Measurements from ENCODE around the gene DLK1.

Gene DLK1

GRCh38 chr14:100715332-100715731 lies 11.4 kb upstream of the DLK1 start:
- Mint-ChIP-seq H3K27me3 (peaks cover 11% of the 10 kb centered on the region), H3K36me3 (ENCODE audit: low read depth) (no peaks in the 10 kb centered on the region), H3K4me1 (ENCODE audit: low read depth) (peaks cover 40% of the 10 kb centered on the region), H3K4me3 (no peak overlapping the region), H3K9me3 (no peaks in the 10 kb centered on the region), H3K27ac (no peak overlapping the region)
- intact Hi-C loops (cut with micrococcal nuclease), result no loop called here

GRCh38 chr14:100715803-100716202 lies 10.9 kb upstream of the DLK1 start:
- no peaks in the 10 kb centered on the region for H3K9me3 Mint-ChIP-seq
- H3K4me1 Mint-ChIP-seq (ENCODE audit: low read depth), result peaks cover 35% of the 10 kb centered on the region
- peaks cover 11% of the 10 kb centered on the region for H3K27me3 Mint-ChIP-seq
- H3K4me3 Mint-ChIP-seq, result no peak overlapping the region
- no peaks in the 10 kb centered on the region for H3K36me3 Mint-ChIP-seq (ENCODE audit: low read depth)
- H3K27ac Mint-ChIP-seq, result no peak overlapping the region
- intact Hi-C loops (cut with micrococcal nuclease), result no loop called here

GRCh38 chr14:100717386-100717785 lies 9.3 kb upstream of the DLK1 start:
- H3K27me3 Mint-ChIP-seq, result peaks cover 11% of the 10 kb centered on the region
- no peaks in the 10 kb centered on the region for H3K9me3 Mint-ChIP-seq
- no peaks in the 10 kb centered on the region for H3K36me3 Mint-ChIP-seq (ENCODE audit: low read depth)
- H3K4me3 Mint-ChIP-seq, result no peak overlapping the region
- H3K27ac Mint-ChIP-seq, result no peak overlapping the region
- intact Hi-C loops (cut with micrococcal nuclease), result no loop called here
- peaks cover 23% of the 10 kb centered on the region for H3K4me1 Mint-ChIP-seq (ENCODE audit: low read depth)

- no peaks in the 10 kb centered on the region for H3K36me3 Mint-ChIP-seq (ENCODE audit: low read depth)
Measured at GRCh38 chr14:100719976-100720520, 6.6 kb upstream of the DLK1 start.

GRCh38 chr14:100721568-100721967 lies 5.1 kb upstream of the DLK1 start:
- H3K27me3 Mint-ChIP-seq, result peaks cover 23% of the 10 kb centered on the region
- H3K4me3 Mint-ChIP-seq, result no peak overlapping the region
- no peaks in the 10 kb centered on the region for H3K9me3 Mint-ChIP-seq
- peaks cover 5% of the 10 kb centered on the region for H3K4me1 Mint-ChIP-seq (ENCODE audit: low read depth)
- H3K27ac Mint-ChIP-seq, result no peak overlapping the region
- no peaks in the 10 kb centered on the region for H3K36me3 Mint-ChIP-seq (ENCODE audit: low read depth)
- intact Hi-C loops (cut with micrococcal nuclease), result no loop called here

More at GRCh38 chr14:100719976-100720520, 6.6 kb upstream of the DLK1 start:
- H3K27ac Mint-ChIP-seq, result no peak overlapping the region
- intact Hi-C loops (cut with micrococcal nuclease), result no loop called here
- H3K27me3 Mint-ChIP-seq, result peaks cover 11% of the 10 kb centered on the region
- H3K4me1 Mint-ChIP-seq (ENCODE audit: low read depth), result peaks cover 5% of the 10 kb centered on the region
- no peaks in the 10 kb centered on the region for H3K9me3 Mint-ChIP-seq
- H3K4me3 Mint-ChIP-seq, result no peak overlapping the region

GRCh38 chr14:100722367-100722766 lies 4.3 kb upstream of the DLK1 start:
- no peak overlapping the region for H3K27ac Mint-ChIP-seq
- peaks cover 5% of the 10 kb centered on the region for H3K4me1 Mint-ChIP-seq (ENCODE audit: low read depth)
- peaks cover 28% of the 10 kb centered on the region for H3K27me3 Mint-ChIP-seq

GRCh38 chr14:100723135-100723829 lies 3.4 kb upstream of the DLK1 start:
- no peak overlapping the region for H3K27ac Mint-ChIP-seq
- intact Hi-C loops (cut with micrococcal nuclease), result no loop called here
- no peaks in the 10 kb centered on the region for H3K36me3 Mint-ChIP-seq (ENCODE audit: low read depth)
- H3K4me1 Mint-ChIP-seq (ENCODE audit: low read depth), result peaks cover 5% of the 10 kb centered on the region
- no peaks in the 10 kb centered on the region for H3K9me3 Mint-ChIP-seq
- no peak overlapping the region for H3K4me3 Mint-ChIP-seq
- peaks cover 36% of the 10 kb centered on the region for H3K27me3 Mint-ChIP-seq

More at GRCh38 chr14:100722367-100722766, 4.3 kb upstream of the DLK1 start:
- no peaks in the 10 kb centered on the region for H3K36me3 Mint-ChIP-seq (ENCODE audit: low read depth)
- H3K4me3 Mint-ChIP-seq, result no peak overlapping the region
- H3K9me3 Mint-ChIP-seq, result no peaks in the 10 kb centered on the region
- intact Hi-C loops (cut with micrococcal nuclease), result no loop called here

- intact Hi-C loops (cut with micrococcal nuclease), result no loop called here
- Mint-ChIP-seq H3K4me1 (ENCODE audit: low read depth) (no peaks in the 10 kb centered on the region), H3K9me3 (no peaks in the 10 kb centered on the region), H3K27ac (no peak overlapping the region), H3K27me3 (peaks cover 39% of the 10 kb centered on the region), H3K36me3 (ENCODE audit: low read depth) (no peaks in the 10 kb centered on the region), H3K4me3 (no peak overlapping the region)
Measured at GRCh38 chr14:100723830-100724437, 2.8 kb upstream of the DLK1 start.

- intact Hi-C loops (cut with micrococcal nuclease), result no loop called here
- H3K9me3 Mint-ChIP-seq, result no peaks in the 10 kb centered on the region
- no peak overlapping the region for H3K27ac Mint-ChIP-seq
- H3K27me3 Mint-ChIP-seq, result peaks cover 45% of the 10 kb centered on the region
- no peak overlapping the region for H3K4me3 Mint-ChIP-seq
- H3K4me1 Mint-ChIP-seq (ENCODE audit: low read depth), result no peaks in the 10 kb centered on the region
- H3K36me3 Mint-ChIP-seq (ENCODE audit: low read depth), result no peaks in the 10 kb centered on the region
Measured at GRCh38 chr14:100724536-100724935, 2.2 kb upstream of the DLK1 start.

- no peak overlapping the region for H3K4me3 Mint-ChIP-seq
- no peak overlapping the region for H3K27ac Mint-ChIP-seq
- no peaks in the 10 kb centered on the region for H3K4me1 Mint-ChIP-seq (ENCODE audit: low read depth)
- no peaks in the 10 kb centered on the region for H3K36me3 Mint-ChIP-seq (ENCODE audit: low read depth)
- intact Hi-C loops (cut with micrococcal nuclease), result no loop called here
- H3K9me3 Mint-ChIP-seq, result no peaks in the 10 kb centered on the region
- H3K27me3 Mint-ChIP-seq, result peaks cover 46% of the 10 kb centered on the region
Measured at GRCh38 chr14:100725587-100726387, 905 bp upstream of the DLK1 start.

- intact Hi-C loops (cut with micrococcal nuclease), result no loop called here
- Mint-ChIP-seq H3K27me3 (peaks cover 46% of the 10 kb centered on the region), H3K27ac (no peak overlapping the region)
Measured at GRCh38 chr14:100727086-100727872, 587 bp downstream of the DLK1 start.

GRCh38 chr14:100727873-100728240 lies 1.2 kb downstream of the DLK1 start:
- Mint-ChIP-seq H3K36me3 (ENCODE audit: low read depth) (no peaks in the 10 kb centered on the region), H3K27ac (no peak overlapping the region), H3K4me3 (no peak overlapping the region), H3K4me1 (ENCODE audit: low read depth) (no peaks in the 10 kb centered on the region), H3K9me3 (no peaks in the 10 kb centered on the region), H3K27me3 (peaks cover 46% of the 10 kb centered on the region)
- intact Hi-C loops (cut with micrococcal nuclease), result no loop called here

More at GRCh38 chr14:100727086-100727872, 587 bp downstream of the DLK1 start:
- H3K4me3 Mint-ChIP-seq, result no peak overlapping the region
- no peaks in the 10 kb centered on the region for H3K36me3 Mint-ChIP-seq (ENCODE audit: low read depth)
- no peaks in the 10 kb centered on the region for H3K9me3 Mint-ChIP-seq
- H3K4me1 Mint-ChIP-seq (ENCODE audit: low read depth), result no peaks in the 10 kb centered on the region

GRCh38 chr14:100728962-100729361 lies 2.3 kb downstream of the DLK1 start:
- no peaks in the 10 kb centered on the region for H3K4me1 Mint-ChIP-seq (ENCODE audit: low read depth)
- H3K27me3 Mint-ChIP-seq, result peaks cover 44% of the 10 kb centered on the region
- H3K9me3 Mint-ChIP-seq, result no peaks in the 10 kb centered on the region
- no peak overlapping the region for H3K4me3 Mint-ChIP-seq
- H3K36me3 Mint-ChIP-seq (ENCODE audit: low read depth), result no peaks in the 10 kb centered on the region
- intact Hi-C loops (cut with micrococcal nuclease), result no loop called here
- H3K27ac Mint-ChIP-seq, result no peak overlapping the region

Measured in dendritic cell treated with granulocyte-macrophage colony-stimulating factor and Interleukin-4, amounts not matched to agents 40 ng/mL and 50 ng/mL, for 4 days (primary cell).